HG03108 (cell line): ENCODE data around the gene C16orf92.

Experiments
- ATAC-seq: cut with Tn5 transposase; IDR thresholded peaks from one replicate; pipeline ENCODE4 v1.9.1; 2021; ENCODE audit warnings: moderate library complexity; ENCODE audit not compliant: unreplicated experiment

Gene C16orf92, protein sequence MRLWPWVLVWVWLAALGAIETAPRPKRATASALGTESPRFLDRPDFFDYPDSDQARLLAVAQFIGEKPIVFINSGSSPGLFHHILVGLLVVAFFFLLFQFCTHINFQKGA

DNA sequence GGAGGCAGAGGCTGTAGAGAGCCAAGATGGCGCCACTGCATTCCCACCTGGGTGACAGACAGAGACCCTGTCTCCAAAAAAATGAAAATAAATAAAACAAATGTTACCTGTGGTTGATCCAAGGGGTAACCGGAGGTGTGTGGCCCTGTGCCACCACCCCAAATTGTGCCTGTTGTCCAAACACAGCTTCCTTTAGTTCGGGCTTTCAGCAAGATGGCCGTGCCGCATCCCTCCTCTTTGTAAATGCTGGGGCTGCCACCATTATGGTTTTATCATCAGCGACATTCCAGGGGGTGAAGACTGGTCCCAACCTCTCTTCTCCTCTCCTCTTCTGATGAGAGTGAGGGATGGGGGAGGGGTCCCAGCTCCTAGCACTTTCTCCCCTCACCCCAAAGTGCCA lies at the start of gene C16orf92:
C16orf92 (plus strand) TSS at position 312 of the 400 bp plus-strand sequence. CDS start 143 bp downstream, outside the sequence.
- no peak for ATAC-seq

DNA sequence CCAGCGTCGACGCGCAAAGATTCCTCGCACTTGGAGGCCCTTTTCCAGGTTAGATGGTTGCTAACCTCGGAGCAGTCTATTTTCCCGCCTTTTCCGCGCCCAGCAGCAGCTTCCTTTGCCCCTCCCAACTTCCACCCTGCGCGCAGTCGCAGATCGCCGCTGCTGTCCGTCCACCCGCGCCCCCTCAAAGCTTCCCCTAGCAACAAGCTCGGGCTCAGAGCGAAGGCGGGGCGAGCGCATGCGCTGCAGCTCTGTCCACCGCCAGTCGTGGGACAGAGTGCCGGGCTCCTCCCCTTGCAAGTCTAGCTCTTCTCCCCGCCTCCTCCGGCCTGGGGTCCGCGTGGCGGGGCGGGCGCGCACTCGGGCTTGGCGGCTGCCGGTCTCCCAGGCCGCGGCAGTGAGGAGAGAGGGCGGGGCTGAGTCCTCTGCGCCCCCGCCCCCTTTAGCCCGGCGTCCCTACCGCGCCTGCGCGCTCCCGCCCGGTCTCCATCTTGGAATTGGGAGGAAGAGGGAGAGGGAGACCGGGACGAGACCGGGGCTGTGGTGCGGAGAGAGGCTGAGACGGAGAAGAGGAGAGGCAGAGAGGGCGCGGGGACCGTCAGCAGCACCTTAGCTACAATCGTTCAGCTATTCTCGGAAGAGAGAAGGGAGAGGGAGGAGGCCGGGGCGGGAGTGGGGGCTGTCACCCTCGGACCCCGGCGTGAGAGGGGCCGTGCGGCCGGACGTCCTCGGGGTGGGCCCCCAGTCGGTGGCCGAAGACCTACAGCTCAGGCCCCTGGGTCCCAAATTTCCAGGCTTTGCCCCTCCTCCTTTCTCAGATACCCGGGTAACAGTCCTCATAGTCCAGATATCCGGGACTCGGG lies 49.4 kb upstream of the C16orf92 start, which contains the start of gene TAOK2:
TAOK2 (plus strand) TSS at position 485 of the 863 bp plus-strand sequence. CDS start 3,905 bp downstream, outside the sequence.
- ATAC-seq: peak; percentile 94

DNA sequence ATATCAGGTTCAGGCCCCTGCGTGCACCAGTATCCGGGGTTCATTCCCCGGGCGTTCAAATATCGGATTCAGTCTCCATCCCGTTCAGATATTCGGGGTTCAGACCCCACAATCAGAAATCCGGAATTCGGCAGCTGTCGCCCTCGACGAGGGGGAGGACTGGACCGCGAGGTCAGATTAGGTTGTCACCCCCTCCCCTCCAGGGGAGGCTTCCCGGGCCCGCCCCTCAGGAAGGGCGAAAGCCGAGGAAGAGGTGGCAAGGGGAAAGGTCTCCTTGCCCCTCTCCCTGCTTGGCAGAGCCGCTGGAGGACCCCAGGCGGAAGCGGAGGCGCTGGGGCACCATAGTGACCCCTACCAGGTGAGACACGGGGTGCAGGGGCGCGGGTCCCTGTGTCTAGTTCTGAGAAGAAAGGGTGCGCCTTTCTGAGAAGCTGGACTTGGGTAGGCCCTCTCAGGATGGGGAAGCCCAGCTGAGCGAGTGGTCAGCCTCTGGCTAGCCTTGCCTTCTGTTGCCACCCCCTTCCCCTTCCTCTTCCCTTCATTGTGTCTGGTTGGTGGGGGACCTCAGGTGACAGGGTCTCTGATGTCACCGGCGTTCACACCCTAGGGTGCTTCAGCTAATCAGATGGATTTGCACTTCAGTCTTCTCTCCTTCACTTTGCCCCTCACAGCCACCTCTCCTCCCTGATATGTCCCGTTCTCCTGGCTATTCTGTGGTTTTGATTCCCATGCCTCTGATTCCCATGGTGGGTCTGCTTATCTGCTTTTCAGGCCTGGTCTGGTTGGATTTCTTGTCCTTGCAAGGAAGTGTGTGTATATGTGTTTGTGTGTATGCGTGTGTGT lies 48.5 kb upstream of the C16orf92 start:
- no peak for ATAC-seq

DNA sequence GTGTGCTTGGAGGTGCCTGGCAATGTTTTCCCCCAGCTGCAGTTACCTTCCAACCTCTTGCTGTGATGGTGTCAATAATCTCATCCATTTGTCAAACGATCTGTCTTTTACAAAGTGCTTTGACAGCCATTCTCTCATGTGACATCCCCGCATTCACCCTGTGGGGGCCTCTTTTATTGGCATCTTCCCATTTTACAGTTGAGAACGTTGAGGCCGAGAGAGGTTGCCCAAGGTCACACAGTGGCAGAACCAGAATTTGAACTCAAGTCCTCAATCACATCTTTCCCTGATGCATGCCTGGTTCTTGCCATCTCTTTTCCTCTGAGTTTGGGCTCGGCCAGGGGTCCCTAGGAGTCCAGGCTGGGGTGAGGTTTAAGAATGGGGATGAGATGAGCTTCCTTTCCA lies 47.9 kb upstream of the C16orf92 start:
- no peak for ATAC-seq

DNA sequence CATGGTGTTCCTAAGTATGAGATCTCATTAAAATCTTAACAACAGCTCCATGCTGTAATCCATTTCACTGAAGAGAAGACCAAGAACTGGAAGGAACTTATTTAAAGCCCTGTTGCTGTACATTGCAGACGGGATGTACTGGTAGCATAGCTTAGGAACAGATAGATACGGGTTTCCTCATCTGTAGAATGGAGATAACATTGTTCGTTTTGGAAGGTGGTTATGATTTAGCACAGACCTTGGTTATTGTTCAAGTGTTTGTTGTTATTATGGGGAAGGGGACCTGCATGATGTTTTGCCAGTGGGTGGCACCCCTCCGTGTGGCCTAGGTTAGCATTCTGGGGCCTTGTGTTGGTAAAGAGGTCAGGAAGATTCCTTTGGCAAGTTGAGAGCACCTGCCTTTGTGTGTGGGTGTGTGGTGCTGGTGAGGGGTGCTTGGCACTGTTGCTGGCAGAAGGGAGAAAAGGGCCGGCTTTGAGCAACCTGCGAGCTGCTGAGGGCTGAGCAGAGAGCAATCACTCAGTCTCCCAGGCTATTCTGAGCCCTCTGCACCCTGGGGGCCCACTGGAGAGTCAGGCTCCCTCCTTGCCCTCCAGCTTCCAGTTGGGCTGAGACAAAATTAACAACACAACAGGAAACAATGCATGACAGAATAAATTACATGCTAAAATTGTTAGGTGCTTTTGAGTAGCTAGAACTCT lies 47.0 kb upstream of the C16orf92 start:
- ATAC-seq: no peak

DNA sequence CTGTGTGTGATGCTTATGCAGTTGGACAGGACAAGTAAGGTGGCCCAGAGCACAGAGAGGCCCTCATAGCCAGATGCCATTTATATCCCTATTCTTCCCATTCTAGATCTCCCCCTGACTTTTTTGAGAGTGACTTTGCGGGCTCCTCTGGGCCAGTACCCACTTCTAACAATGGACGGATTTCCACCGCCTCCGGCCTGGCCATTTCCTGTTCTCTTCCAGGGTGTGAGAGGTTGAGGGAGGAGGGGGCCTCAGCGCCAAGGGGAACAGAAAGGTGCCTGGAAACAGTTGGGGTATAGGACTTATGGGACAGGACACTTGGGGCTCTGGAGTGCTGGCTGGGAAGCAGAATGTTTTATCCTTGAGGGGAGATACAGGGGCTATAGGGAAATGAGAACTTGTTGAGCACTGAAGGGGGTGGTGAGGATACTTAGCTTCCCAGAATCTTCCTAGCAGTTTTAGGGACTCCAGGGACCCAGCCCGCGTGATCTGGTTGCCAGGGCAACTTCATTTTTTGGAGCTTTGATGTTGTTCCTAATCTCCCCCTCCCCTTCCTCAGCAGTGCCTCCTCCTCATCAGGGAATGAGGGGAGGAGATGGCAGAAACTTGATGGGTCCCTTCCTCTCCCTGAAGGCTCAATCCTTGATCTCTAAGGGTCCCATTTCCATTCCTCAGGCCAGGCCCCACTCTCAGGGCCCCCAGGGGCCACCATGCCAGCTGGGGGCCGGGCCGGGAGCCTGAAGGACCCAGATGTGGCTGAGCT lies 45.8 kb upstream of the C16orf92 start:
- ATAC-seq: no peak

DNA sequence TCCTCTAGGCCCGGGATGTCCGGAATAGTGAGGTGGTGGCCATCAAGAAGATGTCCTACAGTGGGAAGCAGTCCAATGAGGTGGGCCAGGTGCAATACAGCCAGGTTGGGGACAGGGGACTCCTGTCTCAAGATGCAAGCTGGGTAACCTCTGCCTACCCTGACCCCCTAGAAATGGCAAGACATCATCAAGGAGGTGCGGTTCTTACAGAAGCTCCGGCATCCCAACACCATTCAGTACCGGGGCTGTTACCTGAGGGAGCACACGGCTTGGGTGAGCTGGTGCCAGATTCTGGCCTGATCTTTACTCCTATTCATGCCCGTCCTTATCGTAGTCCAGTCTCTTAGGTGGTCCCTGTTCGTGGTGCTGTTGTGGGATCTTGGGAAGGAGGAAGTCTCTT lies 44.9 kb upstream of the C16orf92 start:
- ATAC-seq: no peak

DNA sequence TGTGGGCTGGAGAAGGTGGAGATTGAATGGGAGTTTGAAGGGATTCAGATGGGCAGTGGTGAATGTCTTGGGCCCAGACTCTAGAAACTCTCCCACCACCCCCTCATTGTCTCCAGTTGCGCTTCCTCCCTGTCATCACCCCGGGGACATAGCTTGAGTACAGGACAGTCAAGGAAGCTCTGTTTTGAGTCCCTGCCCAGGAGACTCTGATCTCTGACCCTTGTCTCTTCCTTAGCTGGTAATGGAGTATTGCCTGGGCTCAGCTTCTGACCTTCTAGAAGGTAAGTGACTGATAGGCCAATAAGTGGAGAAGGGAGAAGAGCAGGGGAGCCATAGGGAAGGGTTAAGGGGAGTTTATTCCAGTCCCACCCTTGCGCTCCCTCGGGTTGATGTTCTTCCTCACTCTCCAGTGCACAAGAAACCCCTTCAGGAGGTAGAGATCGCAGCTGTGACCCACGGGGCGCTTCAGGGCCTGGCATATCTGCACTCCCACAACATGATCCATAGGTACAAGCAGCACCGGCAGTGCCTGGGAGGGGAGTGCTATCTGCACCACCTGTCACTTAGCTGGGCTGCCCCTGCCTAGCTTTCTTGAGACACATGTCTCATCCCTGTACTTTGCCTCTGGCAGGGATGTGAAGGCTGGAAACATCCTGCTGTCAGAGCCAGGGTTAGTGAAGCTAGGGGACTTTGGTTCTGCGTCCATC lies 44.3 kb upstream of the C16orf92 start:
- no peak for ATAC-seq

DNA sequence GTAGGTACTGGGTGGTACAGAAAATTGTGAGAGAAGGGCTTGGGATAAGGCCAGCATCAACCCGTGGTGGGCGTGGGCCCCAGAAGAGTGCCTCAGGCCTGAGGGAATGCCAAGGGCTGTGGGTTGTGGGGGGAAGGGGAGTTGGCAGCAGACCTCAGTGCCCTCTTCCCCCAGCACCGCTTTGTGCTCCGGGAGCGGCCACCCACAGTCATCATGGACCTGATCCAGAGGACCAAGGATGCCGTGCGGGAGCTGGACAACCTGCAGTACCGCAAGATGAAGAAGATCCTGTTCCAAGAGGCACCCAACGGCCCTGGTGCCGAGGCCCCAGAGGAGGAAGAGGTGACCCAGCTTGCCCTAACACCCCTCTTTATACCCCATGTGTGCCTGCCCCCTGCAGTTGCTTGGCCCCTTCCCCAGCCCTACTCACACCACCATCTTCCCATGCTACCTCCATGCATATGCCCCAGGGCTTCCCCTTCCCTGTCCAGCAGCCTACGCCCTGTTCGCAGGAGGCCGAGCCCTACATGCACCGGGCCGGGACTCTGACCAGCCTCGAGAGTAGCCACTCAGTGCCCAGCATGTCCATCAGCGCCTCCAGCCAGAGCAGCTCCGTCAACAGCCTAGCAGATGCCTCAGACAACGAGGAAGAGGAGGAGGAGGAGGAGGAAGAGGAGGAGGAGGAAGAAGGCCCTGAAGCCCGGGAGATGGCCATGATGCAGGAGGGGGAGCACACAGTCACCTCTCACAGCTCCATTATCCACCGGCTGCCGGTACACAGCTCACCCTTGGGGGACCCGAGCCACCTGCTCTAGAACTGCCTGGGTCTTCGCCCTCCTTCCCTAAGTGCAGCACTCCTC lies 40.2 kb upstream of the C16orf92 start:
- ATAC-seq: no peak

DNA sequence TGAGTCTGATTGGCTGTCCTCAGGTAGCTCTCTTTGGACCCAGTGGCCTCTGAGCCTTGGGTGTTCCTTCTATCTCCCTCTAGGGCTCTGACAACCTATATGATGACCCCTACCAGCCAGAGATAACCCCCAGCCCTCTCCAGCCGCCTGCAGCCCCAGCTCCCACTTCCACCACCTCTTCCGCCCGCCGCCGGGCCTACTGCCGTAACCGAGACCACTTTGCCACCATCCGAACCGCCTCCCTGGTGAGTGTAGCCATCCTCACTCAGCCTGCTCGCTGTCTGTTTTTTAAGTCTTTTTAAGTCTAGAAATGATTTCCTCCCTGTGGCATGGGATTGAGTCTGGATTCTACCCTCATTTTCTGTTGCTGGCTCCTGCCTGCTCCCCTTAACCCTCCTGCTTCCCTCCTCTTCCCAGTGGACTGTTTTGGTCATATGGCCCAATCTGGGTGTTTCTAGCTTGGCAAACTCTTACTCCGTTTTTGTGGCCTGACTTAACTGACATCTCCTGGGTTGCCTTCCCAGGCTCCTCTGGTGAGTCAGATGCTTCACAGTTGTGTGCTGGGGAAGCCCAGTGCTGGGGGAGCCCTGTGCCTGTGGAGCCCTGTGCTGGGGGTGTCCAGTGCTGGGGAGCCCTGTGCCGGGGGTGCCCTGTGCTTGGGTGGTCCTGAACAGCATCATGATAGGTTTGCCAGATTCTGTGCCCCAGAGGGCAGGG lies 39.4 kb upstream of the C16orf92 start:
- ATAC-seq: no peak

DNA sequence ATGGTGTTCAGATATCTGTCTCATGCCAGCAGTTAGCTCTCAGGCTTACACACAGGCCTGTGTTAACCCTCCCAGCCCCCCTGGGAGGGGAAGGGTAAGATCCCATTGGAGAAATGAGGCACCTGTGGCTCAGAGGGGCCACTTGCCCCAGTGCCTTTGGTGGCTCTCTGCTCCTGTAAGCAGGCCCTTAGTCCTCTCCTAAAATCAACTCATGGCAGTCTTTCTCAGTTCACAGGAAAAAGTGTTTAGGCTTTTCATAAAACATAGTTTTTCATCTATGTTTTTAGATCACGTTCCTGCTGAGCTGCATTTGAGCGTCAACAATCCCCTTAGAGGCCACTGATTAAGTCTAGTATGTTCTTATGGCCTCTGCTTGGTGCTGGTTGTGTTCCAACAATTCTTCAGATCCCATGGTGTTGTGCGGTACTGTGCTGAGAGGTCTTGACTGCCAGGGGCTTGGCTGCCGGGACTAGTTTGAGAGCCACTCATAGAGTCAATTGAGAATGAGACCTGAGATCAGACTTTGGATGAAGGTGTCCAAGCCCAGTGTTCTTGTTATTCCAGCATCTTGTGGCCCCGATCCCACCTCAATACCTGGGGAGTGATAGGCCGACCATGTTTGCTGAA lies 38.7 kb upstream of the C16orf92 start:
- no peak for ATAC-seq

DNA sequence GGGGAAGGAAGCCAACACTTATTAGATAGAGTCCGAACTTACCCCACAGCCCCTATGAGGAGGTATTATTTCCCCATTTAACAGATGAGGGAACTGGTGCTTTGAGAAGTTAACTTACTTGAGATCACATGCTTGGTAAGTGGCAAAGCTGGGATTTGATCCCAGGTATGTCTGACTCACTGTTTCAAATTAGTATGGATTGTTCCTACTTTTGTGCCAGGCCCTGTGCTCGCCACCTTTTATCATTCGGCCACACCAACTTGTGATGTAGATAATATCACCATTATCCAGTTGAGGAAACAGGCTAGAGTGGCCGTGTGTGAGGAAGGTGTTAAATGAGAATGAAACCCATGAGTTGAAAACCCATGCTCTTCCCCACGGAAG lies 38.2 kb upstream of the C16orf92 start:
- no peak for ATAC-seq

DNA sequence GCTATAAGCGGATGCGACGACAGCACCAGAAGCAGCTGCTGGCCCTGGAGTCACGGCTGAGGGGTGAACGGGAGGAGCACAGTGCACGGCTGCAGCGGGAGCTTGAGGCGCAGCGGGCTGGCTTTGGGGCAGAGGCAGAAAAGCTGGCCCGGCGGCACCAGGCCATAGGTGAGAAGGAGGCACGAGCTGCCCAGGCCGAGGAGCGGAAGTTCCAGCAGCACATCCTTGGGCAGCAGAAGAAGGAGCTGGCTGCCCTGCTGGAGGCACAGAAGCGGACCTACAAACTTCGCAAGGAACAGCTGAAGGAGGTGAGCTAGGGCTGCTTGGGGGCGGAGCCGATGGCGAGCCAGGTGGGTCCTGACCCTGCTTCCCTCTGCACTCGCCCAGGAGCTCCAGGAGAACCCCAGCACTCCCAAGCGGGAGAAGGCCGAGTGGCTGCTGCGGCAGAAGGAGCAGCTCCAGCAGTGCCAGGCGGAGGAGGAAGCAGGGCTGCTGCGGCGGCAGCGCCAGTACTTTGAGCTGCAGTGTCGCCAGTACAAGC lies 37.7 kb upstream of the C16orf92 start:
- ATAC-seq: no peak

DNA sequence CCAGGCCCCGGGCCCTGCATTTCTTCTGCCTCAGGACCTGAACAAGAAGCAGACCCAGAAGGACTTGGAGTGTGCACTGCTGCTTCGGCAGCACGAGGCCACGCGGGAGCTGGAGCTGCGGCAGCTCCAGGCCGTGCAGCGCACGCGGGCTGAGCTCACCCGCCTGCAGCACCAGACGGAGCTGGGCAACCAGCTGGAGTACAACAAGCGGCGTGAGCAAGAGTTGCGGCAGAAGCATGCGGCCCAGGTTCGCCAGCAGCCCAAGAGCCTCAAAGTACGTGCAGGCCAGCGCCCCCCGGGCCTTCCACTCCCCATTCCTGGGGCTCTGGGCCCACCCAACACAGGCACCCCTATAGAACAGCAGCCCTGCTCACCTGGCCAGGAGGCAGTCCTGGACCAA lies 36.8 kb upstream of the C16orf92 start:
- no peak for ATAC-seq

DNA sequence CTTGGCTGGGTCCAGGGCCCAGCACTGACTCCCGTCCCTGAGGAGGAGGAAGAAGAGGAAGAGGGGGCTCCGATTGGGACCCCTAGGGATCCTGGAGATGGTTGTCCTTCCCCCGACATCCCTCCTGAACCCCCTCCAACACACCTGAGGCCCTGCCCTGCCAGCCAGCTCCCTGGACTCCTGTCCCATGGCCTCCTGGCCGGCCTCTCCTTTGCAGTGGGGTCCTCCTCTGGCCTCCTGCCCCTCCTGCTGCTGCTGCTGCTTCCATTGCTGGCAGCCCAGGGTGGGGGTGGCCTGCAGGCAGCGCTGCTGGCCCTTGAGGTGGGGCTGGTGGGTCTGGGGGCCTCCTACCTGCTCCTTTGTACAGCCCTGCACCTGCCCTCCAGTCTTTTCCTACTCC lies 36.1 kb upstream of the C16orf92 start:
- ATAC-seq: no peak

DNA sequence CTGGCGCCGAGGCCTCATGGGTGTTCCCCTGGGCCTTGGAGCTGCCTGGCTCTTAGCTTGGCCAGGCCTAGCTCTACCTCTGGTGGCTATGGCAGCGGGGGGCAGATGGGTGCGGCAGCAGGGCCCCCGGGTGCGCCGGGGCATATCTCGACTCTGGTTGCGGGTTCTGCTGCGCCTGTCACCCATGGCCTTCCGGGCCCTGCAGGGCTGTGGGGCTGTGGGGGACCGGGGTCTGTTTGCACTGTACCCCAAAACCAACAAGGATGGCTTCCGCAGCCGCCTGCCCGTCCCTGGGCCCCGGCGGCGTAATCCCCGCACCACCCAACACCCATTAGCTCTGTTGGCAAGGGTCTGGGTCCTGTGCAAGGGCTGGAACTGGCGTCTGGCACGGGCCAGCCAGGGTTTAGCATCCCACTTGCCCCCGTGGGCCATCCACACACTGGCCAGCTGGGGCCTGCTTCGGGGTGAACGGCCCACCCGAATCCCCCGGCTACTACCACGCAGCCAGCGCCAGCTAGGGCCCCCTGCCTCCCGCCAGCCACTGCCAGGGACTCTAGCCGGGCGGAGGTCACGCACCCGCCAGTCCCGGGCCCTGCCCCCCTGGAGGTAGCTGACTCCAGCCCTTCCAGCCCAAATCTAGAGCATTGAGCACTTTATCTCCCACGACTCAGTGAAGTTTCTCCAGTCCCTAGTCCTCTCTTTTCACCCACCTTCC lies 35.5 kb upstream of the C16orf92 start:
- no peak for ATAC-seq
